ENCODE measurements around the gene IFNAR1.
A peak's percentile ranks its signal among the peaks of the same experiment; 100 is the strongest.

The IFNAR1 gene

DNA sequence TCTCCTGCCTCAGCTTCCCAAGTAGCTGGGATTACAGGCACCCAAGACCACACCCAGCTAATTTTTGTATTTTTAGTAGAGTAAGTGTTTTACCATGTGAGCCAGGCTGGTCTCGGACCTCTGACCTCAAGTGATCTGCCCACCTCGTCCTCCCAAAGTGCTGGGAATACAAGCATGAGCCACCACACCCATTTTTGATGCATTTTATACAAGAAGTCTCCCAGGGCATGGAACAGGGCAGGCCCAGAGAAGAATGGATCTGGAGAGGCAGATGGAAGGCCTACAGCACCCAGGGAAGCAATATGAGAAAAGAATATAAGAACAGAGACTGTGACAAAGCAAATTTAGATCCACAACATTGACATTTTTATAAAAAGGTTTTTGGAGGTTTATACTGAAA, 18.8 kb upstream of the IFNAR1 start:
- peak in 1 of 2 donors; percentile 15 for DNase-seq
- Histone ChIP-seq H3K4me1 (no peaks in the 10 kb centered on the region), H3K4me3 (no peak overlapping the region), H3K27ac (no peak overlapping the region), H3K27me3 (no peaks in the 10 kb centered on the region), H3K9me3 (no peaks in the 10 kb centered on the region), H3K36me3 (no peaks in the 10 kb centered on the region)
- intact Hi-C loops (cut with DNase I; ENCODE audit: low total_unique reads): no loop called here
- TF ChIP-seq, protein P1, sequence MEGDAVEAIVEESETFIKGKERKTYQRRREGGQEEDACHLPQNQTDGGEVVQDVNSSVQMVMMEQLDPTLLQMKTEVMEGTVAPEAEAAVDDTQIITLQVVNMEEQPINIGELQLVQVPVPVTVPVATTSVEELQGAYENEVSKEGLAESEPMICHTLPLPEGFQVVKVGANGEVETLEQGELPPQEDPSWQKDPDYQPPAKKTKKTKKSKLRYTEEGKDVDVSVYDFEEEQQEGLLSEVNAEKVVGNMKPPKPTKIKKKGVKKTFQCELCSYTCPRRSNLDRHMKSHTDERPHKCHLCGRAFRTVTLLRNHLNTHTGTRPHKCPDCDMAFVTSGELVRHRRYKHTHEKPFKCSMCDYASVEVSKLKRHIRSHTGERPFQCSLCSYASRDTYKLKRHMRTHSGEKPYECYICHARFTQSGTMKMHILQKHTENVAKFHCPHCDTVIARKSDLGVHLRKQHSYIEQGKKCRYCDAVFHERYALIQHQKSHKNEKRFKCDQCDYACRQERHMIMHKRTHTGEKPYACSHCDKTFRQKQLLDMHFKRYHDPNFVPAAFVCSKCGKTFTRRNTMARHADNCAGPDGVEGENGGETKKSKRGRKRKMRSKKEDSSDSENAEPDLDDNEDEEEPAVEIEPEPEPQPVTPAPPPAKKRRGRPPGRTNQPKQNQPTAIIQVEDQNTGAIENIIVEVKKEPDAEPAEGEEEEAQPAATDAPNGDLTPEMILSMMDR (IDR thresholded peaks at IDR 0.05): no peak

DNA sequence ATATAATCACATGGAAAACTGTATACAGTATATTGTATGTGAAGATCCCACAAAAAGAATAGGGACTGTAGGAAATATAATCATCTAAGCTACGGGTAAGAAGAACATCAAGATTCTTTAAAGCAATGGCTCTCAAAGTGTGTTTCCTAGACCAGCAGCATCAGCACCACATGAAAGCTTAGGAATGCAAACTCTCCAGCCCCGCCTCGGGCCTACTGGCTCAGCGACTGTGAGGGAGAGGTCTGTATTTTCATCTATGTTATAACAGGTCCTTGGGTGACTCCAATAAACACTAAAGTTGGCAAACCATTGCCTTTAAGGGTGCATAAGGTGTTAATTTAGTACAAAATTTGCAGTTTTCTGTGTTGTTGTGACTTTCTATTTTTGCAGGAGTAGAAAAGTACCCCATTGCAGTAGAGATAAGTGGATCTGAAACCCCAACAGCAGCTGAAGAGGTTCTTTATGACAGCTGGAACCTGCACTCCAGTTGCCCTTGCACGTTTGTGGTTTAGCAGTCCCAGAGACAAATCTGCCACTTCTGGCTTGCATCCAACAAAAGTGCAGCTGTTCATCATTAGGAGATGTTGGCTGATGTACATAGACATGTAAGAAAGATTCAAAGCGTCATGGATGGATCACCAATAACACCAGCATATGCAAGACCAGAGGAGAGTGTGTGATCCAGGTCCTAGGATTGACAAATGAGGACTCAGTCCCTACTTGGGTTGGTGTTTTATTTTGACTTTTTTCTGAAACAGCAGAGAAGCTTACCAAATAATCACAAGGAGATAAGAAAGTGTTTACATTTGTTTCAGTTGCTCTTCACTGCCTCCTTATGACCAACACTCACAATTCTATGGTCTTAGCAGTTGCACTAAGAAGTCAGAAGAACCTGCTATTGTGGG, 15.9 kb upstream of the IFNAR1 start:
- TF ChIP-seq, protein P1 (IDR thresholded peaks at IDR 0.05): no peak
- intact Hi-C loops (cut with DNase I; ENCODE audit: low total_unique reads): no loop called here
- peak in 1 of 2 donors; percentile 29 for DNase-seq

DNA sequence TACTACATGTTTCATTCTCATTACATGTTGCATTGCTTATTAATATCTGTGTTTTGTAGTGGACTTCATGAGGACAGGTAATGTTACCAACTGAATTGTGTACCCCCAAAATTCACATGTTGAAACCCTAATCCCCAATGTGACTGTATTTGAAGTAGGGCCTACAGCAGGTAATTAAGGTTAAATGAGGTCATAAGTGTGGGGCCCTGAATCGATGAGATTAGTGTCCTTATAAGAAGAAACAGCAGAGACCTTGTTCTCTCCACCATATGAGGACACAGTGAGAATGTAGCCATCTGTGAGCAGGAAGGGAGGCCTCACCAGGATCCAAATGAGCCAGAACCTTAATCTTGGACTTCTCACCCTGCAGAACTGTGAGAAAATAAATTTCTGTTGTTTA, 15.0 kb upstream of the IFNAR1 start:
- Histone ChIP-seq H3K27ac (no peak overlapping the region), H3K36me3 (no peaks in the 10 kb centered on the region), H3K4me1 (no peaks in the 10 kb centered on the region), H3K9me3 (no peaks in the 10 kb centered on the region), H3K4me3 (no peak overlapping the region), H3K27me3 (no peaks in the 10 kb centered on the region)
- TF ChIP-seq, protein P1 (IDR thresholded peaks at IDR 0.05): no peak
- DNase-seq: no peak
- intact Hi-C loops (cut with DNase I; ENCODE audit: low total_unique reads): no loop called here

More for the DNA sequence above, 15.9 kb upstream of the IFNAR1 start:
- Histone ChIP-seq H3K36me3 (no peaks in the 10 kb centered on the region), H3K4me1 (no peaks in the 10 kb centered on the region), H3K9me3 (no peaks in the 10 kb centered on the region), H3K4me3 (no peak overlapping the region), H3K27ac (no peak overlapping the region), H3K27me3 (no peaks in the 10 kb centered on the region)

DNA sequence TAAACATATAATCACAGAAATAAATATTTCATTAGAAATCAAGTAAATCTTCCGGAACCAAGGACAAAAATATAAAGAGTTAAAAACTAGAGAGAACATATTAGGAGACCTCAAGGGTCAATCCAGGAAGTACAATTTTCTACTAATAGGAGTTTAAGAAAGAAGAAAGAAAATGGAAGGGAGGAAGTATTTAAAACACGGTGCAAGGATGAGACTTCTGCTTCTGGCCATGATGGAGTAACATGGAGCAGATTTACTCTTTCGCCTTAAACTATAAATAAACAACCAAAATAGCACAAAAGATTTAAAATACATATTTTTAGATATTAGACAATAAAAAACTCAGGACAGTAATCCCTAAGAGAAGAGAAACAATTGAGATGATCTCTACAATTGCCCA, 12.6 kb upstream of the IFNAR1 start:
- no peaks in the 10 kb centered on the region for H3K36me3 ChIP-seq
- H3K4me3 ChIP-seq: no peak overlapping the region
- no peak overlapping the region for H3K27ac ChIP-seq
- no peaks in the 10 kb centered on the region for H3K4me1 ChIP-seq
- no peaks in the 10 kb centered on the region for H3K9me3 ChIP-seq
- TF ChIP-seq, protein P1 (IDR thresholded peaks at IDR 0.05): no peak
- intact Hi-C loops (cut with DNase I; ENCODE audit: low total_unique reads): no loop called here
- no peaks in the 10 kb centered on the region for H3K27me3 ChIP-seq
- no peak for DNase-seq

DNA sequence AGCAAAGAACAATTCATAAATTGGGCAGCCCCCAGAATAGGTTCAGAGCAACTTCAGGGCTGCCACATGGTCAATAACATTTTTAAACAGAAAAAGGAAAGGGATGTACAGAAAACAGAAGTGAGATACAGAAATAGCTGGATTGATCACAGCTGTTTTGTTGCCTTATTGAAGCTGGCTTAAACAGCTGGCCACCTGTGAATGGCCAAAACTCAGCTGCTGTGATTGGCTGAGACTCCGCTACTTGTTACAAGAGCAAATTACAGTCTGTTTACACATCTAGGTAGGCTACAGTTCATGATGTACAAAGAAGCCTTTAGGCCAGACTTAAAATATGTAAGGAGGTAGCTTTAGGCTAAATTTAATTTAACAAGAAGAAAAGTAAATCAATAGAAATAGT, 11.6 kb upstream of the IFNAR1 start:
- Histone ChIP-seq H3K4me1 (no peaks in the 10 kb centered on the region), H3K9me3 (no peaks in the 10 kb centered on the region), H3K27me3 (no peaks in the 10 kb centered on the region), H3K36me3 (no peaks in the 10 kb centered on the region), H3K4me3 (no peak overlapping the region), H3K27ac (no peak overlapping the region)
- TF ChIP-seq, protein P1 (IDR thresholded peaks at IDR 0.05): no peak
- intact Hi-C loops (cut with DNase I; ENCODE audit: low total_unique reads): no loop called here
- DNase-seq: no peak

Data from tibial artery (tissue), 4 donors.